ENCODE data around the gene NT5C. TPM values are rescaled to one million over a fixed set of nuclear protein-coding genes. Genes with fewer than 3 reads are reported as not detected.

NT5C gene
- total RNA-seq, 4 donors from 2014 or later, result 62.8 to 111 (median 68.0) TPM

DNA sequence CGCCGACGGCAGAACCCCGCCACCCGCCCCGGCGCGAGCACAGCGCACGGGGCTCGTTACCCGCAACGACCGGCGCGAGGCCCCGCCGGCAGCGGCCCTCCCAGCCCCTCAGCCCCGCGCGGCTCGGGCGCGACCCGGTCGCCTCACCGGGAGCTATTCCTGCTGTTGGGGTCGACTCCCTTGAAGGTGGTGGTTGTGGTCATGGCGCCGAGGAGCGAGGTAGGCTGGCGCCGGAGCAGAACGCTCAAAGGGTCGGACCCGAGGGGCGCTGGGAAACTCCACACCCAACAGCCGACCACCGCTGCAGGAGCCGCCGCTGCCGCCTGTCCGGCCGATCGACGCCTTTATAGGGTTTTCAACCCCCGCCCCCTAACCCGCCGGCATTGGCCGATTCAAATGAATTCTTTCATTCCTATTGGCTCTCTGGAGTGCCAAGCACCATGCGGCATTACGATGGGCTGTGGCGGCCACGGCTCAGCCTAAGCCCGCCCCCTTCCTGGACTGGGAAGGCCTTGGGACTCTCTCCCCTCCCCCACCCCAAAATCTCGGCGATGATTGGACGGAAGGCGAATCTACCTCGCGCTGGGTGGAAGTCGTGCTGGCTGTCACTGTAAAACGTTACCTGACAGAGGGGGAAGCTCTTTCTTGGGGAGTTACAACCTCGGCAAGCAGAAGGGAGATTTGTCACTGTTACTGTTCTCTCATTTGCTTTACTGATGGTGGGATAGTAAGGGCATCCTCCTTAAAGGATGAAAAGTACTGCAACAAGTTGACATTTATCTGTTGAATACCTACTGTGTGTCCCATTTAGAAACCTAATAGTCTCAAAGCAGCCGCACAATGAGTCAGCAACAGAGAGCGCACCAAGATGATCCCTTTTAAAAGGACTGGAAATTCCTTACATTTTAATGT is 22.9 kb upstream of the NT5C start, which contains the start of gene JPT1:
TSS of gene JPT1 (minus strand) at position 318 of the 912 bp plus-strand sequence. CDS start at position 203, 115 bp downstream.
- Histone ChIP-seq H3K36me3 (no peaks in the 10 kb centered on the region), H3K27me3 (no peaks in the 10 kb centered on the region), H3K4me3 (peak within 1 kb of the TSS; percentile 65 to 83 (median 74)), H3K4me1 (peaks cover 19 to 21% of the 10 kb centered on the region in 2 donors), H3K27ac (peak within 1 kb of the TSS; percentile 70 to 89 (median 83)), H3K9me3 (no peaks in the 10 kb centered on the region)
- intact Hi-C loops (cut with DNase I; ENCODE audit: low total_unique reads), result loop anchor here (2.0 kb wide), 1 partner anchor 24 kb away; the partner anchor contains the start of gene NT5C
- in situ Hi-C loops (cut with MboI; ENCODE audit: low sequenced_read_pairs in 4 of 4), result no loop called here
- DNase-seq (peak; percentile 99), ATAC-seq (peak; percentile 95 to 99)
- TF ChIP-seq, protein P1, sequence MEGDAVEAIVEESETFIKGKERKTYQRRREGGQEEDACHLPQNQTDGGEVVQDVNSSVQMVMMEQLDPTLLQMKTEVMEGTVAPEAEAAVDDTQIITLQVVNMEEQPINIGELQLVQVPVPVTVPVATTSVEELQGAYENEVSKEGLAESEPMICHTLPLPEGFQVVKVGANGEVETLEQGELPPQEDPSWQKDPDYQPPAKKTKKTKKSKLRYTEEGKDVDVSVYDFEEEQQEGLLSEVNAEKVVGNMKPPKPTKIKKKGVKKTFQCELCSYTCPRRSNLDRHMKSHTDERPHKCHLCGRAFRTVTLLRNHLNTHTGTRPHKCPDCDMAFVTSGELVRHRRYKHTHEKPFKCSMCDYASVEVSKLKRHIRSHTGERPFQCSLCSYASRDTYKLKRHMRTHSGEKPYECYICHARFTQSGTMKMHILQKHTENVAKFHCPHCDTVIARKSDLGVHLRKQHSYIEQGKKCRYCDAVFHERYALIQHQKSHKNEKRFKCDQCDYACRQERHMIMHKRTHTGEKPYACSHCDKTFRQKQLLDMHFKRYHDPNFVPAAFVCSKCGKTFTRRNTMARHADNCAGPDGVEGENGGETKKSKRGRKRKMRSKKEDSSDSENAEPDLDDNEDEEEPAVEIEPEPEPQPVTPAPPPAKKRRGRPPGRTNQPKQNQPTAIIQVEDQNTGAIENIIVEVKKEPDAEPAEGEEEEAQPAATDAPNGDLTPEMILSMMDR (IDR thresholded peaks at IDR 0.05 in 4 of 5, conservative IDR thresholded peaks at IDR 0.05 in 1 of 5), result peak in 2 of 5 experiments; percentile 13 to 22
- TF ChIP-seq POLR2A (IDR thresholded peaks at IDR 0.05), result peak; percentile 98 to 100

DNA sequence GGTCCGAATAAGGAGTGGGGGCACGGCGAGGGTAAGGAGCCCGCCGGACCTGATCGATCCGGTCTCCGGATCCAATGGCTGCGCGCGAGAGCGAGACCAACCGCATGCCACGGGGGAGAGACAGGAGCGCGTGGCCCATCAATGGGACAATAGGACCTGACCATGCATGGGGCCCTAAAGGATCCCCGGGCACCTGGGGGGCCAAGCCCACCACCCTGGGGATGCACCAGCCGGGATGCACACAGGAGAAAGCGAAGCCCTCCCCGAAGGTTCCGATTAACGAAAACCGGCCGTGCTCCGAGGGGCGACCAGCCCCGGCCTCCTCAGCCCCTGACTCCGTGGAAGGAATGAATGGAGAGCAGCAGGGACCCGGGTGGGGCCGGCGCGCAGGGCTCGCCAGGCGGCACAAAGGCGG is 22.2 kb upstream of the NT5C start:
- TF ChIP-seq, protein P1 (IDR thresholded peaks at IDR 0.05 in 4 of 5, conservative IDR thresholded peaks at IDR 0.05 in 1 of 5), result no peak
- no peak for TF ChIP-seq POLR2A (IDR thresholded peaks at IDR 0.05)
- Histone ChIP-seq H3K9me3 (no peaks in the 10 kb centered on the region), H3K36me3 (no peaks in the 10 kb centered on the region), H3K27me3 (no peaks in the 10 kb centered on the region), H3K4me1 (peaks cover 19 to 21% of the 10 kb centered on the region in 2 donors), H3K4me3 (peak overlapping the region; percentile 65 to 83 (median 74)), H3K27ac (peak overlapping the region in 3 of 4 donors; percentile 80 to 89 (median 86))
- DNase-seq (no peak), ATAC-seq (peak in 1 of 2 donors; percentile 27)
- in situ Hi-C loops (cut with MboI; ENCODE audit: low sequenced_read_pairs in 4 of 4), result no loop called here
- intact Hi-C loops (cut with DNase I; ENCODE audit: low total_unique reads), result loop anchor here (2.0 kb wide), 1 partner anchor 23 kb away; the partner anchor contains the start of gene NT5C

DNA sequence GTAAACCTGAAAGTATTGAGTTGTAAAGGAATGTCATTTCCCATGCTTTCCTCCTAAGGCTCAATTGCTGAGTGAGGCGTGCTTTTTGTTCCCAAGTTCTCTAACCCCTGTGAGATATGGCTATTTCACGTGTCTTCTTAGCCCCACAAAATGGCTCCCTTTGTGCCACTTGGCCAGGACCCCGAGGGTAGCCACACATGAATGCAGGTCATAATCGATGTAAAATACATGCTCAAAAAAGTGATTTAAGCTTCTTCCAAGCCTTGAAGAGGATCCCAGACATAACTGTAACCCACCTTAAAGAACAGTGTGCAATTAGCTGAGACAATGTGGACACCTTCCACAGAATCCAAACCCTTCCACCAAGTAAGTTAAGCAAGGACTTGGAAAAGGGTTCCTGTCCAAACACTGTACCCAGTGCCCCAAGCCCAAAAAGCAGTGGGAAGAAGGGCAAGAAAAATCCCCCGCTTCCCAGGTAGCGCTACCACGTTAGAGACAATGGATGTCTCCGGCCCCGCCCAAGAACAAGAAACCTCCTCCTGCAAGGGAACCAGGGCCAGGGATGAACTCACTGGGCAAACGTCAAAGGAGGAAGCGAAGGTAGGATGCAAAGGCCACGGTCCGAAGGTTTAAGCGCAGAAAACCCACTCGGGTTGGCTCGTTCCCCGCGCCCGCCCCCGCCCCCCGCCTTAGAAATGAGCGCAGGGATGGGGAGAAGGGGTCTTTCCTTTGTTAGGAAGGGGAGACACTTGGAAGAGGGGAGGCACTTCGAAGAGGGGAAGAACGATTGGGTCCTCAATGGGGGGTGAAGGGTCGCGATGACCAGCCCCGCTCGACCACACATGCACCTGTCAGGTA is 21.6 kb upstream of the NT5C start:
- TF ChIP-seq, protein P1 (IDR thresholded peaks at IDR 0.05 in 4 of 5, conservative IDR thresholded peaks at IDR 0.05 in 1 of 5), result no peak
- TF ChIP-seq POLR2A (IDR thresholded peaks at IDR 0.05), result no peak
- Histone ChIP-seq H3K27me3 (no peaks in the 10 kb centered on the region), H3K27ac (no peak overlapping the region), H3K9me3 (no peaks in the 10 kb centered on the region), H3K4me3 (peak overlapping the region; percentile 65 to 83 (median 74)), H3K36me3 (peaks cover 0 to 4% of the 10 kb centered on the region in 2 donors), H3K4me1 (peaks cover 19 to 21% of the 10 kb centered on the region in 2 donors)
- intact Hi-C loops (cut with DNase I; ENCODE audit: low total_unique reads), result no loop called here
- in situ Hi-C loops (cut with MboI; ENCODE audit: low sequenced_read_pairs in 4 of 4), result no loop called here
- DNase-seq (no peak), ATAC-seq (no peak)

DNA sequence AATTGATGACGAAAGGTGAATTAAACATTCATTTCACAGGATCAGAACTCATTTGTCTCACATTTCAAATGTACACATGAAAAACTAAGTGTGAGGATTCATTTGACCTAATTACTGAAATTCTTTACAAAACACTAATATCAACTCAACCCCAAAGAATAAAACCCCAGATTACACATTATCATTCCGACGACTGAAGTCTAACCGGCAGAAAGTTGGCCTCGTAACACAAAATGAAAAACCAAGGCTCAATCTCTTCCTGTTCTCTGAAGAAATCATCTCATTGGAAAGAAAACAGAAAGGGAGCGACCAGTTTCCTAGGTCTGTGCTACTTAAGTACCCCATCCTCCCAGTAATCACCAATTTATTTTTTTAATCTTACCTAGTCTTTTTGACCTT is 21.0 kb upstream of the NT5C start:
- ATAC-seq, result no peak

More for the DNA sequence above, 21.0 kb upstream of the NT5C start:
- Histone ChIP-seq H3K36me3 (peaks cover 0 to 10% of the 10 kb centered on the region in 2 donors), H3K27me3 (no peaks in the 10 kb centered on the region), H3K27ac (no peak overlapping the region), H3K9me3 (no peaks in the 10 kb centered on the region), H3K4me1 (peaks cover 19 to 21% of the 10 kb centered on the region in 2 donors), H3K4me3 (no peak overlapping the region)
- TF ChIP-seq POLR2A (IDR thresholded peaks at IDR 0.05), result no peak
- TF ChIP-seq, protein P1 (IDR thresholded peaks at IDR 0.05 in 4 of 5, conservative IDR thresholded peaks at IDR 0.05 in 1 of 5), result no peak
- no peak for DNase-seq
- intact Hi-C loops (cut with DNase I; ENCODE audit: low total_unique reads), result no loop called here
- in situ Hi-C loops (cut with MboI; ENCODE audit: low sequenced_read_pairs in 4 of 4), result no loop called here

Measured in gastrocnemius medialis (tissue), 4 donors.